H9 (cell line): ENCODE measurements around the gene B3GNT9. TPM values are rescaled to one million over a fixed set of nuclear protein-coding genes. Genes with fewer than 3 reads are reported as not detected.

ENCODE experiments used
- DNase-seq: peaks from one replicate; pipeline ENCODE4 v3.0.0-alpha.2; 2017
- H2AFZ ChIP-seq: one replicate; pipeline ENCODE4 v1.6.1; 2013; ENCODE audit warnings: mild to moderate bottlenecking, low read length, control low read depth, moderate library complexity
- H2AK5ac ChIP-seq: 2 replicates; pipeline ENCODE4 v1.6.1; 2013; ENCODE audit warnings: low read length, control low read depth, mixed read lengths; ENCODE audit not compliant: insufficient read length
- H2BK120ac ChIP-seq: one replicate; pipeline ENCODE4 v1.6.1; 2013; ENCODE audit warnings: low read depth, mild to moderate bottlenecking, low read length, control low read depth, inconsistent platforms; ENCODE audit not compliant: poor library complexity, severe bottlenecking
- H2BK12ac ChIP-seq: 2 replicates; pipeline ENCODE4 v1.6.1; 2013; ENCODE audit warnings: low read length, control low read depth, mixed read lengths, low read depth; ENCODE audit not compliant: insufficient read length
- H2BK15ac ChIP-seq: 2 replicates; pipeline ENCODE4 v1.6.1; 2013; ENCODE audit warnings: low read depth, low read length, control low read depth
- H2BK20ac ChIP-seq: one replicate; pipeline ENCODE4 v1.6.1; 2013; ENCODE audit warnings: low read depth, mild to moderate bottlenecking, low read length, control low read depth, inconsistent platforms; ENCODE audit not compliant: poor library complexity, severe bottlenecking
- H2BK5ac ChIP-seq: 2 replicates; pipeline ENCODE4 v1.6.1; 2013; ENCODE audit warnings: low read length, control low read depth, mixed read lengths; ENCODE audit not compliant: insufficient read length
- H3K14ac ChIP-seq: 2 replicates; pipeline ENCODE4 v1.6.1; 2013; ENCODE audit warnings: low read length, control low read depth; ENCODE audit not compliant: insufficient read depth
- H3K18ac ChIP-seq: 2 replicates; pipeline ENCODE4 v1.6.1; 2013; ENCODE audit warnings: low read depth, mild to moderate bottlenecking, mixed read lengths, low read length, control low read depth; ENCODE audit not compliant: insufficient read length
- H3K23ac ChIP-seq: 2 replicates; pipeline ENCODE4 v1.6.1; 2013; ENCODE audit warnings: low read length, control low read depth, mixed read lengths, low read depth; ENCODE audit not compliant: insufficient read length
- H3K23me2 ChIP-seq: 2 replicates; pipeline ENCODE4 v1.6.1; 2013; ENCODE audit warnings: low read depth, mild to moderate bottlenecking, mixed read lengths, low read length, control low read depth; ENCODE audit not compliant: insufficient read length, poor library complexity, severe bottlenecking
- H3K27ac ChIP-seq: 2 replicates; pipeline ENCODE4 v1.5.1; 2013; ENCODE audit warnings: low read length, control low read depth, mixed read lengths, low read depth; ENCODE audit not compliant: insufficient read length
- H3K27me3 ChIP-seq: 2 replicates; pipeline ENCODE4 v1.6.1; 2013; ENCODE audit warnings: low read length, control low read depth, inconsistent platforms; ENCODE audit not compliant: insufficient read depth
- H3K4ac ChIP-seq: 2 replicates; pipeline ENCODE4 v1.6.1; 2013; ENCODE audit warnings: low read depth, mild to moderate bottlenecking, control low read depth, inconsistent platforms, low read length, moderate library complexity
- H3K4me1 ChIP-seq: 2 replicates; pipeline ENCODE4 v1.6.1; 2013; ENCODE audit warnings: low read length, control low read depth, inconsistent platforms; ENCODE audit not compliant: insufficient read depth
- H3K4me2 ChIP-seq: 2 replicates; pipeline ENCODE4 v1.6.1; 2013; ENCODE audit warnings: low read length, control low read depth, mixed read lengths; ENCODE audit not compliant: insufficient read length, insufficient read depth
- H3K56ac ChIP-seq: 2 replicates; pipeline ENCODE4 v1.6.1; 2013; ENCODE audit warnings: low read depth, mild to moderate bottlenecking, mixed read lengths, low read length, control low read depth; ENCODE audit not compliant: insufficient read length
- H3K79me1 ChIP-seq: 2 replicates; pipeline ENCODE4 v1.6.1; 2013; ENCODE audit warnings: low read depth, mild to moderate bottlenecking, moderate library complexity, low read length, control low read depth, inconsistent platforms; ENCODE audit not compliant: insufficient read depth, poor library complexity, severe bottlenecking
- H3K79me2 ChIP-seq: 2 replicates; pipeline ENCODE4 v1.6.1; 2013; ENCODE audit warnings: low read length, control low read depth, inconsistent platforms; ENCODE audit not compliant: insufficient read depth
- H3K9ac ChIP-seq: 2 replicates; pipeline ENCODE4 v1.6.1; 2013; ENCODE audit warnings: low read length, control low read depth, mixed read lengths; ENCODE audit not compliant: insufficient read length; ENCODE audit errors: extremely low read depth
- H3K9me3 ChIP-seq: one replicate; pipeline ENCODE4 v1.6.1; 2013; ENCODE audit warnings: low read depth, low read length, inconsistent platforms; ENCODE audit not compliant: control insufficient read depth
- H3T11ph ChIP-seq: one replicate; pipeline ENCODE4 v1.6.1; 2013; ENCODE audit warnings: mild to moderate bottlenecking, low read length, control low read depth, inconsistent platforms
- H4K20me1 ChIP-seq: one replicate; pipeline ENCODE4 v1.6.1; 2013; ENCODE audit not compliant: control insufficient read depth, insufficient read length, insufficient read depth
- H4K5ac ChIP-seq: 2 replicates; pipeline ENCODE4 v1.6.1; 2013; ENCODE audit warnings: low read depth, mild to moderate bottlenecking, mixed read lengths, low read length, control low read depth; ENCODE audit not compliant: insufficient read length
- H4K8ac ChIP-seq: replicated peaks from 2 replicates; pipeline ENCODE4 v1.6.1; 2013; ENCODE audit warnings: low read length, control low read depth, mixed read lengths, low read depth; ENCODE audit not compliant: insufficient read length
- H4K91ac ChIP-seq: 2 replicates; pipeline ENCODE4 v1.6.1; 2013; ENCODE audit warnings: low read depth, mild to moderate bottlenecking, moderate library complexity, mixed read lengths, low read length, control low read depth; ENCODE audit not compliant: insufficient read length
- H3K27ac Mint-ChIP-seq, 3 experiments: 2 replicates in 2 of 3; 3 replicates in 1 of 3; pipeline ENCODE4 v1.8.0; 2020 to 2021; ENCODE audit warnings: mixed read lengths in 3 of 3, mild to moderate bottlenecking in 1 of 3, moderate library complexity in 1 of 3
- H3K27me3 Mint-ChIP-seq: 2 replicates; pipeline ENCODE4 v1.8.0; 2021; ENCODE audit warnings: low read depth, mild to moderate bottlenecking, moderate library complexity, mixed read lengths
- H3K36me3 Mint-ChIP-seq, 3 experiments: 2 replicates in 2 of 3; 3 replicates in 1 of 3; pipeline ENCODE4 v1.8.0; 2020 to 2021; ENCODE audit warnings: low read depth in 3 of 3, mixed read lengths in 3 of 3; ENCODE audit not compliant: insufficient read depth in 1 of 3
- H3K4me1 Mint-ChIP-seq, 2 experiments: 2 replicates each; pipeline ENCODE4 v1.8.0; 2020; ENCODE audit warnings: mixed read lengths in 2 of 2
- H3K4me3 Mint-ChIP-seq, 2 experiments: 2 replicates in 1 of 2; 3 replicates in 1 of 2; pipeline ENCODE4 v1.8.0; 2020 to 2021; ENCODE audit warnings: mild to moderate bottlenecking in 2 of 2, mixed read lengths in 2 of 2, moderate library complexity in 1 of 2
- H3K9me3 Mint-ChIP-seq, 2 experiments: 2 replicates in 1 of 2; 3 replicates in 1 of 2; pipeline ENCODE4 v1.8.0; 2020; ENCODE audit warnings: mild to moderate bottlenecking in 2 of 2, mixed read lengths in 2 of 2, moderate library complexity in 1 of 2
- WGBS: extraction: QIAGEN DNeasy Blood & Tissue Kit; methylation state at CpG from one replicate; pipeline ENCODE4 v1.1.7; 2013; ENCODE audit warnings: missing lambda C conversion rate, low lambda C conversion rate, mixed read lengths; ENCODE audit not compliant: insufficient read length; ENCODE audit errors: extremely low coverage; 5-methylcytosine and 5-hydroxymethylcytosine counted together
- total RNA-seq: library from RNA; stranded (reverse); gene quantifications from 2 replicates; pipeline ENCODE4 v1.2.1, GENCODE V29; 2021
- TF ChIP-seq, protein P1 (sequence below): fragments of 200-600 bp; sonication (generic); conservative IDR thresholded peaks from 3 replicates; pipeline ENCODE4 v1.8.0; 2021; ENCODE audit warnings: antibody characterized with exemption, mild to moderate bottlenecking

Gene B3GNT9
- total RNA-seq, 1 experiment from 2014 or later, result 11.2 TPM

DNA sequence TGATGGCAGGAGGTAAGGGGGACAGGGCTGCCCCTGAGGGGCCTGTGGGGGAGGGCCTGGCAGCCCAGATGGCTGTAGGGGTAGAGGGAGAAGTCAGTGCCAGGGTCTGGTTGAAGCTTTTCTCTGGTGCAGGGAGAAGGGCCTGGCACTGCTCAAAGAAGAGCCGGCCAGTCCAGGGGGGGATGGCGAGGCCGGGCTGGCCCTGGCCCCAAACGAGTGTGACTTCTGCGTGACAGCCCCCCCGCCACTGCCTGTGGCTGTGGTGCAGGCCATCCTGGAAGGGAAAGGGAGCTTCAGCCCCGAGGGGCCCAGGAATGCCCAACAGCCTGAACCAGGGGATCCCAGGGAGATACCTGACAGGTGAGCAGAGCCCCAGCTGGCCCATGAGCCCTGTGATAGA lies 16.8 kb upstream of the B3GNT9 start:
- H3K27ac ChIP-seq, result no peak overlapping the region
- H3K27ac Mint-ChIP-seq, result no peak overlapping the region
- H3K9ac ChIP-seq, result no peak overlapping the region
- H4K20me1 ChIP-seq, result no peaks in the 10 kb centered on the region
- TF ChIP-seq, protein P1, sequence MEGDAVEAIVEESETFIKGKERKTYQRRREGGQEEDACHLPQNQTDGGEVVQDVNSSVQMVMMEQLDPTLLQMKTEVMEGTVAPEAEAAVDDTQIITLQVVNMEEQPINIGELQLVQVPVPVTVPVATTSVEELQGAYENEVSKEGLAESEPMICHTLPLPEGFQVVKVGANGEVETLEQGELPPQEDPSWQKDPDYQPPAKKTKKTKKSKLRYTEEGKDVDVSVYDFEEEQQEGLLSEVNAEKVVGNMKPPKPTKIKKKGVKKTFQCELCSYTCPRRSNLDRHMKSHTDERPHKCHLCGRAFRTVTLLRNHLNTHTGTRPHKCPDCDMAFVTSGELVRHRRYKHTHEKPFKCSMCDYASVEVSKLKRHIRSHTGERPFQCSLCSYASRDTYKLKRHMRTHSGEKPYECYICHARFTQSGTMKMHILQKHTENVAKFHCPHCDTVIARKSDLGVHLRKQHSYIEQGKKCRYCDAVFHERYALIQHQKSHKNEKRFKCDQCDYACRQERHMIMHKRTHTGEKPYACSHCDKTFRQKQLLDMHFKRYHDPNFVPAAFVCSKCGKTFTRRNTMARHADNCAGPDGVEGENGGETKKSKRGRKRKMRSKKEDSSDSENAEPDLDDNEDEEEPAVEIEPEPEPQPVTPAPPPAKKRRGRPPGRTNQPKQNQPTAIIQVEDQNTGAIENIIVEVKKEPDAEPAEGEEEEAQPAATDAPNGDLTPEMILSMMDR, result no peak
- no CpG with 5 or more reads among the region's 7 CpGs for WGBS
- H3K79me1 ChIP-seq, result no peaks in the 10 kb centered on the region
- no peak overlapping the region for H3K14ac ChIP-seq
- H3K56ac ChIP-seq, result no peak overlapping the region
- H3K18ac ChIP-seq, result no peak overlapping the region
- DNase-seq, result no peak
- no peak overlapping the region for H3K4me2 ChIP-seq
- H3K79me2 ChIP-seq, result no peaks in the 10 kb centered on the region
- no peak overlapping the region for H2AFZ ChIP-seq
- H3K9me3 ChIP-seq, result no peaks in the 10 kb centered on the region
- H2BK15ac ChIP-seq, result no peak overlapping the region
- H3K27me3 ChIP-seq, result peaks cover 78% of the 10 kb centered on the region
- H3K9me3 Mint-ChIP-seq, result peaks cover 0 to 3% of the 10 kb centered on the region in 2 experiments; a peak in 1 of 5 replicates
- no peak overlapping the region for H2BK5ac ChIP-seq
- no peak overlapping the region for H3T11ph ChIP-seq
- H2BK120ac ChIP-seq, result no peak overlapping the region
- no peaks in the 10 kb centered on the region; a peak in 1 of 7 replicates for H3K36me3 Mint-ChIP-seq
- H3K4ac ChIP-seq, result no peak overlapping the region
- no peak overlapping the region for H4K91ac ChIP-seq
- no peak overlapping the region for H2BK12ac ChIP-seq
- H3K27me3 Mint-ChIP-seq, result peaks cover 92% of the 10 kb centered on the region
- H4K8ac ChIP-seq, result no peak overlapping the region
- no peak overlapping the region for H4K5ac ChIP-seq
- no peak overlapping the region for H2AK5ac ChIP-seq
- H3K23ac ChIP-seq, result no peak overlapping the region
- H3K23me2 ChIP-seq, result peaks cover 14% of the 10 kb centered on the region
- peaks cover 4% of the 10 kb centered on the region; the same call in 1 of the 2 replicates for H3K4me1 ChIP-seq
- H2BK20ac ChIP-seq, result no peak overlapping the region
- H3K4me1 Mint-ChIP-seq, result peaks cover 25 to 57% of the 10 kb centered on the region in 2 experiments
- H3K4me3 Mint-ChIP-seq, result no peak overlapping the region
